OCI-LY7 (cell line): ENCODE data around the gene MAGEF1. TPM values are rescaled to one million over a fixed set of nuclear protein-coding genes. Genes with fewer than 3 reads are reported as not detected.

ENCODE experiments used
- BruUV-seq: library from RNA; stranded (reverse); fragments of 400-500 nt; replicated peaks from 2 replicates; lab custom pipeline; 2021; lab: Mats Ljungman, UMichigan
- CTCF ChIA-PET: fragments of 300-600 bp; sonication (Branson Sonifier 250); formaldehyde crosslinking; loops from one replicate; lab custom pipeline; 2022; ENCODE audit warnings: antibody characterized with exemption; ENCODE audit not compliant: unreplicated experiment; lab: Charles Lee
- POLR2A ChIA-PET: fragments of 300-600 bp; sonication (Branson Sonifier 250); formaldehyde crosslinking; loops from one replicate; lab custom pipeline; 2022; ENCODE audit warnings: antibody characterized with exemption; lab: Charles Lee
- DNase-seq: peaks from one replicate; pipeline ENCODE4 v3.0.0-alpha.2; 2015; ENCODE audit warnings: low spot score
- H2AFZ ChIP-seq: fragments of 200-600 bp; sonication (generic), shearing (Covaris generic); 2 replicates; pipeline ENCODE4 v1.6.1; 2014; ENCODE audit warnings: mild to moderate bottlenecking, antibody characterized with exemption, low read length, moderate library complexity
- H3K27ac ChIP-seq: fragments of 200-600 bp; sonication (generic); 2 replicates; pipeline ENCODE4 v1.5.1; 2014; ENCODE audit warnings: mixed run types, low read depth, mild to moderate bottlenecking, moderate library complexity, low read length, inconsistent platforms; ENCODE audit not compliant: poor library complexity, severe bottlenecking
- H3K36me3 ChIP-seq: fragments of 200-600 bp; sonication (generic); 2 replicates; pipeline ENCODE4 v1.6.1; 2014; ENCODE audit warnings: mild to moderate bottlenecking, antibody characterized with exemption, low read length, moderate library complexity, mixed read lengths; ENCODE audit not compliant: insufficient read depth
- H3K4me1 ChIP-seq: fragments of 200-600 bp; sonication (generic); 2 replicates; pipeline ENCODE4 v1.5.1; 2014; ENCODE audit warnings: mild to moderate bottlenecking, low read length; ENCODE audit not compliant: insufficient read depth, poor library complexity, severe bottlenecking
- H3K4me2 ChIP-seq: fragments of 200-600 bp; sonication (generic); 2 replicates; pipeline ENCODE4 v1.6.1; 2014; ENCODE audit warnings: mild to moderate bottlenecking, low read length
- H3K4me3 ChIP-seq: fragments of 200-600 bp; sonication (generic); 2 replicates; pipeline ENCODE4 v1.5.1; 2014; ENCODE audit warnings: mild to moderate bottlenecking, low read depth, low read length; ENCODE audit not compliant: poor library complexity, severe bottlenecking
- H3K79me2 ChIP-seq: fragments of 200-600 bp; sonication (generic); 2 replicates; pipeline ENCODE4 v1.6.1; 2016; ENCODE audit warnings: low read depth, mild to moderate bottlenecking, low read length, moderate library complexity, mixed read lengths; ENCODE audit not compliant: insufficient read depth
- H3K9me2 ChIP-seq: fragments of 200-600 bp; sonication (generic); 2 replicates; pipeline ENCODE4 v1.6.1; 2016; ENCODE audit warnings: mild to moderate bottlenecking, low read length, mixed read lengths; ENCODE audit not compliant: insufficient read depth
- H3K9me3 ChIP-seq: fragments of 200-600 bp; sonication (generic); 2 replicates; pipeline ENCODE4 v1.6.1; 2014; ENCODE audit warnings: mild to moderate bottlenecking, mixed run types, low read length, mixed read lengths
- H4K20me1 ChIP-seq: fragments of 200-600 bp; sonication (generic); 2 replicates; pipeline ENCODE4 v1.6.1; 2014; ENCODE audit warnings: mild to moderate bottlenecking, antibody characterized with exemption, low read length, moderate library complexity, mixed read lengths; ENCODE audit not compliant: insufficient read depth
- CTCF ChIP-seq: fragments of 200-600 bp; sonication (generic); conservative IDR thresholded peaks from 2 replicates; pipeline ENCODE4 v1.5.1; 2014; ENCODE audit warnings: mild to moderate bottlenecking, antibody characterized with exemption, low read length, moderate library complexity, mixed read lengths
- EZH2phosphoT487 ChIP-seq: fragments of 200-600 bp; sonication (generic); IDR thresholded peaks from 2 replicates; pipeline ENCODE4 v1.6.1; 2018; ENCODE audit warnings: low read depth, borderline replicate concordance, mild to moderate bottlenecking, mixed run types, antibody characterized with exemption, low read length, moderate library complexity, mixed read lengths
- intact Hi-C: fragments of 100-400 bp; cut with micrococcal nuclease; formaldehyde crosslinking; loops from one replicate; pipeline ENCODE4 v1.10.0; 2022; ENCODE audit not compliant: unreplicated experiment
- total RNA-seq, 2 experiments: library from RNA; depleted of rRNA in 1 of 2; stranded (reverse); fragments of >200 nt in 1 of 2; shearing (Covaris generic) in 1 of 2; gene quantifications; 2 replicates each; pipeline ENCODE4 v1.2.3, GENCODE V29; 2014 to 2022

MAGEF1 gene
- total RNA-seq, 2 experiments from 2014 or later = 29.2 to 47.8 TPM

GRCh38 chr3:184715943-184716621 is 4.2 kb upstream of the MAGEF1 start:
- Histone ChIP-seq H3K27ac (no peak overlapping the region), H3K4me1 (peaks cover 7% of the 10 kb centered on the region), H3K4me2 (no peak overlapping the region), H3K79me2 (no peaks in the 10 kb centered on the region; the same call in 1 of the 2 replicates), H3K36me3 (no peaks in the 10 kb centered on the region), H4K20me1 (no peaks in the 10 kb centered on the region), H3K4me3 (no peak overlapping the region), H3K9me3 (no peaks in the 10 kb centered on the region), H2AFZ (no peak overlapping the region), H3K9me2 (no peaks in the 10 kb centered on the region)
- ChIA-PET POLR2A (interaction anchor here (0.7 kb wide), 1 partner anchor 1057 kb away, joined by 4 read pairs; no protein-coding TSS in a partner anchor), CTCF (no interaction called here)
- no TSS peak for BruUV-seq
- no peak for DNase-seq
- intact Hi-C loops = no loop called here
- TF ChIP-seq EZH2phosphoT487 (no peak), CTCF (no peak)

GRCh38 chr3:184713521-184713920 is 1.7 kb upstream of the MAGEF1 start:
- POLR2A ChIA-PET = no interaction called here
- intact Hi-C loops = no loop called here
- BruUV-seq = no TSS peak

More at GRCh38 chr3:184713521-184713920, 1.7 kb upstream of the MAGEF1 start:
- H3K9me2 ChIP-seq = no peaks in the 10 kb centered on the region
- H3K79me2 ChIP-seq = peaks cover 17% of the 10 kb centered on the region; the same call in 1 of the 2 replicates
- CTCF ChIA-PET = no interaction called here
- H4K20me1 ChIP-seq = no peaks in the 10 kb centered on the region
- no peak overlapping the region for H3K27ac ChIP-seq
- H3K9me3 ChIP-seq = peaks cover 6% of the 10 kb centered on the region; the same call in 1 of the 2 replicates
- H3K36me3 ChIP-seq = peaks cover 15% of the 10 kb centered on the region
- H3K4me3 ChIP-seq = no peak overlapping the region
- TF ChIP-seq EZH2phosphoT487 (no peak), CTCF (no peak)
- no peak overlapping the region for H3K4me2 ChIP-seq
- DNase-seq = no peak
- H2AFZ ChIP-seq = no peak overlapping the region
- peaks cover 17% of the 10 kb centered on the region for H3K4me1 ChIP-seq
